GM19438 (cell line): ENCODE data around the gene KCNJ14.

Source experiments
- ATAC-seq: cut with Tn5 transposase; IDR thresholded peaks from one replicate; pipeline ENCODE4 v1.9.1; 2021; ENCODE audit warnings: low read depth; ENCODE audit not compliant: unreplicated experiment

KCNJ14 gene

DNA sequence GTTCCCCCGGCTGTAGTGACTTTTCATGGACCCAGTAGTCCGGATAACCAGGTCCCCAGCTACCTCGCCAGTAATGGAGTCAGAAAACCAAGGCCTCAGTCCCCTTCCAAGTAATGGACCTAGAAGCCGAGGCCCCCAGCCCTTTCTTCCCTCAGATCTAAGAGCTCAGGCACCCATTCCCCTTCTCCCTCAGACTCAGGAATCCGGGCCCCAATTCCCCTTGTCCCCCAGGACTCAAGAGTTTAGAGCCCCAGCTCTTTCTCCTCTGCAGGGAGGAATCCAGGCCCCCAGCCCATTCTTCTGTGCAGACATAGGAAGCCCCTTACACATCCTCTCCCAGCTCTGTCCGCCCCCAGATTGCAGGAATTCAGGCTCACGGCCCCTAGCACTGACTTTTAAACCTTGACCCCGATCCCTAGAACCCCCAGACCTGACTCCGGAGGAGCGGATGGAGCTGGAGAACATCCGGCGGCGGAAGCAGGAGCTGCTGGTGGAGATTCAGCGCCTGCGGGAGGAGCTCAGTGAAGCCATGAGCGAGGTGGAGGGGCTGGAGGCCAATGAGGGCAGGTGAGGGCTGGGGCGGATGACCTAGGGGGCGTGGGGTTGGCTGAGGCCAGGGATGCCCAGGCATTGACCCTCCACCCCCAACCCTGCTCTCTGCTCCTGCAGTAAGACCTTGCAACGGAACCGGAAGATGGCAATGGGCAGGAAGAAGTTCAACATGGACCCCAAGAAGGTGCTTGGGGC lies 14.7 kb downstream of the KCNJ14 start:
- ATAC-seq = no peak

DNA sequence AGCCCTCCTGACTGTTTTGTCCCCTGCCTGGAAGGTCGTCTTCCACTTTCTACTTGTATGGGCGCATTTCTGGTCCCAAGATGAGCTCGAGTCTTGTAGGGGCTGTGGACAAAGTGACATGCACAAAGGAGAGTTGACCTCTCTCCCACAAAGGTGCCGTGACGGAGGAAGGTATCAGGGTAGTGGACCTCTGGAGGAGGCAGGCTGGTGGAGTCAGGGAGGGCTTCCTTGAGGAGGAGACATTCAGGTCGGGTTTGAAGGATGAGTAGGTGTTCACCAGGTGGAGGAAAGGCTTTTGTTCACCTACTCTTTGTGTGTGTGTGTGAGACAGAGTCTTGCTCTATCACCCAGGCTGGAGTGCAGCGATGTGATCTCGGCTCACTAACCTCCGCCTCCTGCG lies 15.5 kb downstream of the KCNJ14 start:
- ATAC-seq = no peak

DNA sequence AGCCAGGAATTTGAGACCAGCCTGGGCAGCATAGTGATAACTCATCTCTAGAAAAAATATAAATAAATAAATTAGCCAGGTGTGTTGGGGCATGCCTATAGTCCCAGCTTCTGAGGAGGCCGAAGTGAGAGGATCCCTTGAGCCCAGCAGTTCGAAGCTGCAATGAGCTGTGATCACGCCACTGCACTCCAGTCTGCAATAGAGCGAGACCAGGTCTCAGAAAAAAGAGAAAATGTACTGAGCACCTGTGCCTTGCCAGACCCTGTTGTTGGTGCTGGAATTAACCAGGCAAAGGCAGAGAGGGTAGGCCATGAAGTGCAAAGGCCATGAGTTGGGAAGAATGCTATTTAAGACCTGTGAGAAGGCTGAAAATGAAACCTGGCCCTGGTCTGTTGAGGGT lies 16.5 kb downstream of the KCNJ14 start:
- ATAC-seq = no peak

DNA sequence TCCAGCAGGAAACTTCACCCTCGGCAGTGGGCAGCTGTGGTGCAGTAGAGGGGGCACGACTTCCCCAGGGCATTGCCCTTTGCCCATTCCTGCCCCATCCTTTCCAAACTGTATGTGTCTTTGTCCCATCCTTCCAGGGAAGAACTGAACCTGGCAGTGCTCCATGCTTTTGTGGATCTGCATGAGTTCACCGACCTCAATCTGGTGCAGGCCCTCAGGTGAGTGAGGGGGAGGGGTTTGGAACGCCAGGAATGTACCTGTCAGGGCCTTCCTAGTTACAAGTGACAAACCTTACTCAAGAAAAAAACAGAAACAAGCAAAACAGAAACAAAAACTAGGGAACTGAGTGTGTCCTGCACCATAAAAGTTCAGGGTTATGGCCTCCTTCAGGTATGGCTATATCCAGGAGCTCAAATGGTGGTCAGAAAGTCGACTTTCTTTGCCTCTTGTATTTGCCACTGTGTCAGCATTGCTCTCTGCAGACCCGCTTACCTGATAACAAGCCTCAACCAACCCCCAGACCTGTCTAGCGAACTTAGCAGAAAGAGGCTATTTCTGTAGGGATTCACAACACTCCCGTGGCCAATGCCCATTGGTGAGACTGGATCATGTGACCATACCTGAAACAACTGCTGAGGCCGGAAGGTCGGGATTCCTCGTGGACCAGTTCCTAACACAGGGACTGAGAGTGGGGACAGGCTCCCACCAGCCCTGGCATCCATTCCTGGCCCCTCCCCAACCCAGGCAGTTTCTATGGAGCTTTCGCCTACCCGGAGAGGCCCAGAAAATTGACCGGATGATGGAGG lies 18.0 kb downstream of the KCNJ14 start:
- ATAC-seq = no peak

DNA sequence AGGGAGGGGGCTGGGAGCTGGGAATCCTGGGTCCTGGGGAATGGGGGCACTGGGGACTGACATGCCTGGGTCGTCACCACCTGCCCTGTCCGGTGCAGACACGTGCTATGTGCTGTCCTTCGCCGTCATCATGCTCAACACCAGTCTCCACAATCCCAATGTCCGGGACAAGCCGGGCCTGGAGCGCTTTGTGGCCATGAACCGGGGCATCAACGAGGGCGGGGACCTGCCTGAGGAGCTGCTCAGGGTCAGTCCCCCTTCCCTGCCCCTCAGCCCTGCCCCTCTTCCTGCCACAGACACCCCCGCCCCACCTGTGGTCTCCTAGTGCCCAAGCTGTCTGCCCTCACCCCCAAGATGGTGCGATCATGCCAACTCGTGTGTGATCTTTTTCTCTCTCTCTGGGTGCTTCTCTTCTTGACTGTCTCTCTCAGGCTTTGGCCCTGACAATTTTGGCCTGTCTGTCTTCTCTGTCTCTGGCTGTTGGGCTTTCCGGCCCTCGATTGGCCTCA lies 18.8 kb downstream of the KCNJ14 start:
- ATAC-seq = no peak

DNA sequence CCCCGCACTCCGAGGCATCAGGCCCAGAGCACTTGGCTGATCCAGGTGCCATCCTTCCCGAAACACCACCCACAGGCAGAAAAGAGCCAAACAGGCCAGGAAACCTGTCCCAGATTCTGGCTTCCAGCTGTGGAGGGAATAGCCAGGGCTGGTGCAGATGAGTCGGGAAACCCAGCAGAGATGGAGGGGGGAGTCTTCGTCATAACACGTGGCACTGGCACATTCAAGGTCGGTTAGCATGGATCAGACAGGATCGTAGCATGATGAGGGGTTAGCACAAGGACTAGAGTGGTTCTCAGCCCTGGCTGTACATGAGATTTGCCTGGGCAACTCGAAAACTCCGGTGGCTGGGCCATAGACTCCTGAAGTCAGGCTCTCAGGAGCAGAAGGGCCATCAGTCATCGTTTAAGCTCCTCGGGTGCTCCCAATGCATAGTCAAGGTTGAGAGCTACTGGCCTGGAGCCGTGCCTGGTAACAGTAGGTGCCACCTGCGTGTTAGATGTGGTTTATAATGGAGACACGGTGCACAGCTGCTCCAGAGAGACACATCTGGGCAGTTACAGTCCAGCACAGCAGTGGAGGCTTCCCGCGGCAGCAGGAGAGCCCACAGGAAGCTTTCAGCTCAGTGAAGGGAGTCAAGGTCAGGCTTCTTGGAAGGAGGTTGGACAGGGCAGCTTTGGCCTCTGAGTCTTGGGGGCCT lies 20.1 kb downstream of the KCNJ14 start:
- ATAC-seq = no peak

DNA sequence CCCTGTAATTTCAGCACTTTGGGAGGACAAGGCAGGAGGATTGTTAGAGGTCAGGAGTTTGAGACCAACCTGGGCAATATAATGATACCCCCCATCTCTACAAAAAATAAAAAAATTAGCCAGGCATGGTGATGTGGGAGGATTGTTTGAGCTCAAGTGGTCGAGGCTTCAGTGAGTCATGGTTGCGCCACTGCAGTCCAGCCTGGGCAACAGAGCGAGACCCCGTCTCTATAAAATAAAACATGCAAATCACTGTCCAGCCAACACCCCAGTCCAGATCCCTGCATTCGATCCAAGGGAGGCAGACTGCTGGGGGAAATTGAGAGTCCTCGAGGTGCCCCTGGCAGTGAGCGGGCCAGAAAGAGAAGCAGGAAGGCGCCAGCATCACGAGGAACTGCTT lies 20.8 kb downstream of the KCNJ14 start:
- ATAC-seq = no peak

DNA sequence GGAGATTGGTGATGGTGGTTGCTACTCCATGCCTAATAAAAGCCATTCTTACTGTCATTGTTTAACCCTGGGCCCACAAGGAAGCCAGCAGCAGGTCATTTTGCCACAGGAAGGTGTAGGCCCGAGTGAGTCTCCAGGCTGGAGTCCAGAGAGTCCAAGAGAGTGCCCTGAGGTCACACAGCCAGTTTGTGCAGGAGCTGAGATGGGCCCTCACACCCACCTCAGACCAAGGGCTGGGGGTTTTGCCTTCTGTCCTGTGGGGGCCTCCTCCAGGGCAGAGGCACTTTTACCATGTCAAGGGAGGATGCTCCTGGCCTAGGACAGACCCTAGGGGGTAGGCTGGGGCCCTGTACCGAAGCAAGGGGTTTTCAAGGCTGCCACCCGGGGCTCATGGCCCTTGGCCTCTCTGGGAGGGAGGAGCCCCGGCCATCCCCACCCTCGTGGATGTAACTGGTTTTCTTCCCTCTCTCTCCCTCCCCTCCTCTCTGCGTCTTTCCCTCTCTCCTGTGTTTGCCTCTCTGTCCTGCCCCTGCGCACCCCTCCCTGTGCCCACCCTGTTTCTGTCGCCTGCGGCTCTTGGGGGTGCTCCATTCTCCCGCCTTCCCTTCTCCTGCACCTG lies 21.8 kb downstream of the KCNJ14 start:
- no peak for ATAC-seq

DNA sequence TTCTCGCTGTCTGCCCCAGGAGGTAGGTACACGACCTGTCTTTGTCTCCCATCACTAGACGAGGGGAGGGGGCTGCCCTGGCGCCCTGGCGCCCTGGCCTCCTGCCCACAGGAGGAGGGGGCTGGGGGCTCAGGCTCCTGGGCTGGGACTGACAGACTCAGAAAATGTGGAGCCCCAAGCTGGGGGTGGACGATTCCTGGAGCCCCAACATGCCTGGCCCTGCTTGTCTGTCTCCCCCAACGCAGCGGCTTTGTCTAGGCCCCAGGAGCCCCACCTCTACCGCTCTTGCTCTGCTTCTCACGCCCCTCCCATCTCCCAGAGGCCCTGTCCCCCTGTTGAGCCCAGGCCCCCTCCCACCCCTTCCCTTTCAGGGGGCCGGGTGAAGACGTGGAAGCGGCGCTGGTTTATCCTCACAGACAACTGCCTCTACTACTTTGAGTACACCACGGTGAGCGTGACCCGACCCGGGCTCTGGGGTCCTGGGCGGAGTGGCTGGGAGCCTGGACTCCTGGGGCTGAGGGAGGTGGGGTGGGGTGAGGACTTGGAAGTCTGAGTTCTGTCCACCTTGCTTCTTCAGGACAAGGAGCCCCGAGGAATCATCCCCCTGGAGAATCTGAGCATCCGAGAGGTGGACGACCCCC lies 22.4 kb downstream of the KCNJ14 start:
- ATAC-seq = no peak

DNA sequence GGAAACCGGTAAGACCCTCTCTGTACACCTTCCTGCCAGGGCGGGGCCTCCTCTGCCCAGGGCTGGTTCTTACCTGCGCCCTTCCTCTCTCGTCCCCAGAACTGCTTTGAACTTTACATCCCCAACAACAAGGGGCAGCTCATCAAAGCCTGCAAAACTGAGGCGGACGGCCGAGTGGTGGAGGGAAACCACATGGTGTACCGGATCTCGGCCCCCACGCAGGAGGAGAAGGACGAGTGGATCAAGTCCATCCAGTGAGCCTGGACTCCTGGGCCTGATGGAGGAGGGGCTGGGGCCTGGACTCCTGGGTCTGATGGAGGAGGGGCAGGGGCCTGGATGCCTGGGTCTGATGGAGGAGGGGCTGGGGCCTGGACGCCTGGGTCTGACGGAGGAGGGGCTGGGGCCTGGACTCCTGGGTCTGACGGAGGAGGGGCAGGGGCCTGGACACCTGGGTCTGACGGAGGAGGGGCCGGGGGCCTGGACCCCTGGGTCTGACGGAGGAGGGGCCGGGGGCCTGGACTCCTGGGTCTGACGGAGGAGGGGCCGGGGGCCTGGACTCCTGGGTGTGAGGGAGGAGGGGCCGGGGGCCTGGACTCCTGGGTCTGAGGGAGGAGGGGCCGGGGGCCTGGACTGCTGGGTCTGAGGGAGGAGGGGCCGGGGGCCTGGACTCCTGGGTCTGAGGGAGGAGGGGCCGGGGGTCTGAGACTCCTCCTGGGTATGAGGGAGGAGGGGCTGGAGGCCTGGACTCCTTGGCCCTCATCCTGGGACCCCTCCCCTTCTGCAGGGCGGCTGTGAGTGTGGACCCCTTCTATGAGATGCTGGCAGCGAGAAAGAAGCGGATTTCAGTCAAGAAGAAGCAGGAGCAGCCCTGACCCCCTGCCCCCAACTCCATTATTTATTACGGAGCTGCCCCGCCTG lies 23.2 kb downstream of the KCNJ14 start:
- ATAC-seq = no peak

DNA sequence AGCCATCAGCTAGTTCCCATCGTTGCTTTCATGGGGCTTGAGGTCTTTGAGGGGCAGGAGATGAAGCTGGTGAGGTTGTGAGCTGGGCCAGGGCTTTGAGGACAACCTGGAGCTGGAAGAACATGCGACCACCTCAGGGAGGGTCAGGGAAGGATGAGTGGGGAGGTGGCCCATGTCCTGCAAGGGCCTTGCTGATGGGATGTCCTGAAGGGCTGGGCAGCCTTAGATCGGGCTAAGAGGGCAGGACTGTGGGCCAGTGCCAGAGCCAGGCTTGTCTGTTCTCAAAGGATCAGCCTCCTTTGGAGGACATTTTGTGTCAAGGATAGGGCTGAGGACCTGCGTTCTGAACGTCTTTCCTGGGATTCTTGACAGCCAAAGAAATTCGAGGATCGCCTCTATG lies 24.3 kb downstream of the KCNJ14 start:
- ATAC-seq = no peak

DNA sequence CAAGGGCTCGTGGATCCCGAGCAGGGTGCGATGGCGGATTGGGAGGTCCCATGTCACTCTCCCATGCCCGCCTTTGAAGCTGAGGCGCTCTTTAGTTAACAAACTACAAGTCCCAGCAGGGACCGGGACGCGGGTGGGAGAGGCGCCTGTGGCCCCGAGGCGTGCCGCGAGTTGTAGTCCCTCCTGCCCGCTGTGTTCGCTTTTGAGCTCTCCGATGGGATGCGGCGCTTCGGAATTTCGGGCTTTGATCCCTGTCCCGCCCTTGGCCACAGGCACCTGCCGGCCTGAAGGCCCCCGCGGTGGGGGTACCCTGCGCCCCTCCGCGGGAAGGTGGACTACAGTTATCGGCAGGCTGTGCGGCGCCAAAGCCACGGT lies 24.8 kb downstream of the KCNJ14 start:
- ATAC-seq = no peak

DNA sequence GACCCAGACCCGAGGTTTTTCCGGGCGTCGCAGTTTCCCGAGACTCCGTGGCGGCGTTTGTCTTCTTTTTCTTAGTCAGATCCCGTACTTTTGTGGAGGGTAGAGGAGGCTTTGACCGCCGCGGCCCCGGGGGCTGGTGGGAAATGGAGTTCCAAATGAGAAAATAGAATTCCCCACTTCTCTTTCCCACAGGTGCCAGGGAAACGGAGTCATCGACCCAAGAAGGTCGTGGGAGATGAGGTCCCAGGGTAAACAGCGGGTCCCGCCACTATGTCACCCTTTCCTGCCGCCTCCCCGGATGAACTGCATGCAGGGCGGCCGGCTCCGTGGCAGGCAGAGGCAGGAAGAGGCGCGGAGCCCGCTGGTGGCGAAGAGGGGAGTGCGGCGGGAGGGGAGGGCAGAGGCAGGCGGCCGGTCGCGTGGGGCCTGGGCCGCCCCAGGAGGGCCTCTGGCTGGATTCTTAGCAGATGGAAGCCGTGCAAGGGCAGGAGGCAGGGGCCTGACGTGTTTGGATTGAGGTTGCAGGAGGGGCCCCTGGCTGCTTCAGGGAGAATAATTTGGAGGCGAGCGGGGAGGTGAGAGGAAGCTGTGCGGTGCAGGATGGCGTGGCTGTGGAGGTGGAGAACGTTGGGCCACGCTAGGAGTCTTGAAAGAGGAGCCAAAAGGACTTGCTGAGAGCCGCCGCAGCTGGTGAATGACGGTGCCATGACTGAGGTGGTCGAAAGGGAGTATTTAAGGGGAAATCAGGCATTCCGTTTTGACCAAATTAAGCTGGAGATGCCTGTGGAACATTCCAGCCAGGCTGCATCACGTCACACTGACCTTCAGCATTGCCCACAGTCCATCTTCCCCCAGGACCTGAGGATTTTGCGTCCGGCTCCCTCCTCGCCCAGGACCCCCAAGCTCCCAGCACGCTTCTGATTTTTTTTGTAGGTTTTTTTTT lies 25.5 kb downstream of the KCNJ14 start:
- no peak for ATAC-seq

DNA sequence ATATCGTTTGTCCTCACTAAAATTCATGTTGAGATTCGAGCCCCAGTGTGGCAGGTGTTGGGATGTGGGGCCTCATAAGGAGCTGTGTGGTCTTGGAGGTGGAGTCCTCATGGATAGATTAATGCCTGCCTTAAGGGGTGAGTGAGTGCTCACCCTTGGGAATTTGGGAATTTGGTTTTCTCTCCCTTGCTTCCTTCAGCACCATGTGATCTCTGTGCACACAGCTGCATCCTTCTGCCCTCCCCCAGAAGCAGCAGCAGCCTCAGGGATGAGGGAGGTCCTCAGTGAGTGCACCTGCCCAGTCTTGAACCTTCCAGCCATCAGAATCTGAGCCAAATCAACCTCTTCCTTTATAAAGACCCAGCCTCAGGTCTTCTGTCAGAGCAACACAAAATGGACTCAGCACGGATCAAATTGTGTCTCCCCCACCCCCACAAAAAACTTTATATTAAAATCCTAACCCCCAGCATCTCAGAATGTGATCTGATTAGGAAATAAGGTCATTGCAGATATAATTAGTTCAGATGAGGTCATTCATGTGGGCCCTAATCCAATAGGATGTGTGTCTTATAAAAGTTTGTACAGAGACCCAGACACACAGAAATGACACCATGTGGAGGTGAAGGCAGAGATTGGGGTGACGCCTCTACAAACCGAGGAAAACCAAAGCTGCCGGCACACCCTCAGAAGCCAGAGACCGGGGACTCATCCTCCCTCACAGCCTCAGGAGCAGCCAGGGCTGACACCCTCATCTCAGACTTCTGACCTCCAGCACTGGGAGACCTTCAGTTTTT lies 26.7 kb downstream of the KCNJ14 start:
- ATAC-seq = no peak

DNA sequence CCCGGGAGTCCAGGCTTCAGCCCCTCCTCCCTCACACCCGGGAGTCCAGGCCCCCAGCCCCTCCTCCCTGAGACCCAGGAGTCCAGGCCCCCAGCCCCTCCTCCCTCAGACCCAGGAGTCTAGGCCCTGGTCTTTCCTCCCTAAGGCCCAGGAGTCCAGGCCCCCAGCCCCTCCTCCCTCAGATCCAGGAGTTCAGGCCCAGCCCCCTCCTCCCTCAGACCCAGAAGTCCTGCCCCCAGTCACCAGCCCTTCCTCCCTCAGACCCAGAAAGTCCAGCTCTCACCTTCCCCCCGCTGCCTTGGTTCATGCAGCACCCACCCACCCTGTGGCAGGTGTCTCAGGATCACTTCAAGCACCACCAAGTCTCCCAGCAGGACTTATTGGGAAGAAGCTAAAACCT lies 27.9 kb downstream of the KCNJ14 start:
- no peak for ATAC-seq

DNA sequence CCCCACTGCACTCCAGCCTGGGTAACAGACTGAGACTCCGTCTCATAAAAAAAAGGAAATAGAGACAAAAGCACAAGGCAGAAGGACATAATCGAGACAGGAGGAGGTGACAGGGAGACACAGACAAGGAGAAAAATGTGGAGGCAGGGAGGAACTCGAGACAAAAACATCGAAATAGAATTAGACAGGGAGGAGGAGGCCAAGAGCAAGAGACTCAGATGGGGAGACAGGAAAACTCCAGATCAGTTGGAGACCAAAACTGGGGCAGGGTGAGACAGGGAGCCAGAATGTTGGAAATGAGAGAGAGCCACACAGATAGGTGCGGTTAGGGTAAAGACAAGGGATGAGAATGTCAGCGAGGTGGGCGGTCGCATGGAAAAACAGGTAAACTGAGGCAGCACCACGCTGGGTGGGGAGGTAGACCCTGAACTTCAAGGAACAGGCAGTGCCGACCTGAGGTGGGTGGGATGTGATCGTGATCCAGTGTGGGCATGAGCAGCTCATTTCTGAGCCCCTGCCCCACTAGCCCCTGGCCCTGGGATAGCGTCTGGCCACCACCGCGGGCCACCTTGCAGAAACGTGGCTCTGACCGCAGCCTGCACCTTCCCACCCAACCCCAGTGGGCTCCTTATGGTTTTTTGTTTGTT lies 29.0 kb downstream of the KCNJ14 start:
- ATAC-seq = no peak
